OCI-LY1 (cell line): Measurements from ENCODE around the gene SDSL.

ENCODE experiments used
- EZH2 ChIP-seq: fragments of 200-600 bp; sonication (generic), shearing (Covaris generic); IDR thresholded peaks from 2 replicates; pipeline ENCODE4 v1.8.0; 2017; ENCODE audit warnings: borderline replicate concordance, mixed run types, mild to moderate bottlenecking, antibody characterized with exemption, low read length, moderate library complexity, mixed read lengths
- TF ChIP-seq, protein P1 (sequence below): fragments of 200-600 bp; sonication (generic), shearing (Covaris generic); IDR thresholded peaks from 2 replicates; pipeline ENCODE4 v1.5.1; 2017; ENCODE audit warnings: mild to moderate bottlenecking, antibody characterized with exemption, low read length, moderate library complexity, mixed read lengths

DNA sequence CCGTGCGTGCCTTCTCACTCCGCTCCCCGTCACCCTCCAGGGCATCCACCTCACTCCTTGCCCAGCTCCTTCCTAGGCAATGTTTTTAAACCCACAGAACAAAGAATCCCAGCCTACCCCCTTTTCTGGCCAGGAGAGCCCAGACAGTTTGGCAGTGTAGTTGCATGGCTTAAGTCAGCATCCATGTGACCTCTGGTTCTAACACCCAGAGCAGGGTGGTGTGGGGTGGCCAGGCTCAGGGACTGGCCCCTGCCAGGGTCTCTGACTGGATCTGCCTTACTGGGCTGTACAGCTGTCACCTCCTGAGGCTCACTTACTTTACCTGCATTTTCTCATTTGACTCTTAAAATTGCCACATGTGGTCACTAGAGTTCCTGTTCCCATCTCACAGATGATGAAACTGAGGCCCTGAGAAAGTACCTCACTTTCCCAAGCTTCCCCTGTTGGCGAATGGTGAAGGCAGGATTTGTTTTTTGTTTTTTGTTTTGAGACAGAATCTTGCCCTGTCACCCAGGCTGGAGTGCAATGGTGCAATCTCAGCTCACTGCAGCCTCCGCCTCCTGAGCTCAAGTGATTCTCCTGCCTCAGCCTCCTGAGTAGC, 36.8 kb upstream of the SDSL start:
- TF ChIP-seq, protein P1, sequence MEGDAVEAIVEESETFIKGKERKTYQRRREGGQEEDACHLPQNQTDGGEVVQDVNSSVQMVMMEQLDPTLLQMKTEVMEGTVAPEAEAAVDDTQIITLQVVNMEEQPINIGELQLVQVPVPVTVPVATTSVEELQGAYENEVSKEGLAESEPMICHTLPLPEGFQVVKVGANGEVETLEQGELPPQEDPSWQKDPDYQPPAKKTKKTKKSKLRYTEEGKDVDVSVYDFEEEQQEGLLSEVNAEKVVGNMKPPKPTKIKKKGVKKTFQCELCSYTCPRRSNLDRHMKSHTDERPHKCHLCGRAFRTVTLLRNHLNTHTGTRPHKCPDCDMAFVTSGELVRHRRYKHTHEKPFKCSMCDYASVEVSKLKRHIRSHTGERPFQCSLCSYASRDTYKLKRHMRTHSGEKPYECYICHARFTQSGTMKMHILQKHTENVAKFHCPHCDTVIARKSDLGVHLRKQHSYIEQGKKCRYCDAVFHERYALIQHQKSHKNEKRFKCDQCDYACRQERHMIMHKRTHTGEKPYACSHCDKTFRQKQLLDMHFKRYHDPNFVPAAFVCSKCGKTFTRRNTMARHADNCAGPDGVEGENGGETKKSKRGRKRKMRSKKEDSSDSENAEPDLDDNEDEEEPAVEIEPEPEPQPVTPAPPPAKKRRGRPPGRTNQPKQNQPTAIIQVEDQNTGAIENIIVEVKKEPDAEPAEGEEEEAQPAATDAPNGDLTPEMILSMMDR = no peak
- TF ChIP-seq EZH2 = no peak
